Measurements from ENCODE around the gene DCAF8.

The DCAF8 gene

DNA sequence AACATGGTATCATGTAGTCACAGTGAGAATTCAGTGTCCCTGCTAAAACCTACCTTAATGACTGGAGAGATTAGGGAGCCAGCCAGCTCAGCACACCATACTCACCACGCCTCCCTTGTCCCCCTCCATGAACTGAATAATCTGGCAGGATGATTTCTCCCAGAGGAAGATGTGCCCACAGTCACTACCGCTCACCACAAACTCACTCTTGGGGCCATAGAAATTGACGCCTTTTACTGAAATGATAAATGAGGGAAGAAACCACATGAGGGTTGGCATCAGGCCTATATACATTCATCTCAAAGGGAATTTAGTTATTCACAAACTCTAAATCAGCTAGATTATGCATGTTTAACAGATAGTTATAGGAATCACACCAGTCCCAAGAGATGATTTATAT lies 39.8 kb downstream of the DCAF8 start:
- no peak for ATAC-seq
- TF ChIP-seq, protein P1, sequence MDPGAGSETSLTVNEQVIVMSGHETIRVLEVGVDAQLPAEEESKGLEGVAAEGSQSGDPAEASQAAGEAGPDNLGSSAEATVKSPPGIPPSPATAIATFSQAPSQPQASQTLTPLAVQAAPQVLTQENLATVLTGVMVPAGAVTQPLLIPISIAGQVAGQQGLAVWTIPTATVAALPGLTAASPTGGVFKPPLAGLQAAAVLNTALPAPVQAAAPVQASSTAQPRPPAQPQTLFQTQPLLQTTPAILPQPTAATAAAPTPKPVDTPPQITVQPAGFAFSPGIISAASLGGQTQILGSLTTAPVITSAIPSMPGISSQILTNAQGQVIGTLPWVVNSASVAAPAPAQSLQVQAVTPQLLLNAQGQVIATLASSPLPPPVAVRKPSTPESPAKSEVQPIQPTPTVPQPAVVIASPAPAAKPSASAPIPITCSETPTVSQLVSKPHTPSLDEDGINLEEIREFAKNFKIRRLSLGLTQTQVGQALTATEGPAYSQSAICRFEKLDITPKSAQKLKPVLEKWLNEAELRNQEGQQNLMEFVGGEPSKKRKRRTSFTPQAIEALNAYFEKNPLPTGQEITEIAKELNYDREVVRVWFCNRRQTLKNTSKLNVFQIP (CRISPR knock-in tag; IDR thresholded peaks at IDR 0.05; ENCODE audit: borderline replicate concordance, low read depth) = no peak
- TF ChIP-seq CSDC2 (CRISPR knock-in tag; IDR thresholded peaks at IDR 0.05) (no peak), ZC3H10 (CRISPR knock-in tag; IDR thresholded peaks at IDR 0.05) (no peak), ZFP30 (CRISPR knock-in tag; IDR thresholded peaks at IDR 0.05) (no peak), GLIS3 (CRISPR knock-in tag; IDR thresholded peaks at IDR 0.05) (no peak), PPARA (CRISPR knock-in tag; IDR thresholded peaks at IDR 0.05; ENCODE audit: borderline replicate concordance) (no peak), SNAI2 (CRISPR knock-in tag; IDR thresholded peaks at IDR 0.05) (no peak), ZNF565 (CRISPR knock-in tag; conservative IDR thresholded peaks at IDR 0.05; ENCODE audit: low read depth) (no peak), TOX (CRISPR knock-in tag; IDR thresholded peaks at IDR 0.05; ENCODE audit: borderline replicate concordance) (no peak), ESRRG (CRISPR knock-in tag; IDR thresholded peaks at IDR 0.05) (no peak), ISL1 (CRISPR knock-in tag; IDR thresholded peaks at IDR 0.05) (no peak), ZFP3 (CRISPR knock-in tag; IDR thresholded peaks at IDR 0.05) (no peak)
- TF ChIP-seq, protein P2, sequence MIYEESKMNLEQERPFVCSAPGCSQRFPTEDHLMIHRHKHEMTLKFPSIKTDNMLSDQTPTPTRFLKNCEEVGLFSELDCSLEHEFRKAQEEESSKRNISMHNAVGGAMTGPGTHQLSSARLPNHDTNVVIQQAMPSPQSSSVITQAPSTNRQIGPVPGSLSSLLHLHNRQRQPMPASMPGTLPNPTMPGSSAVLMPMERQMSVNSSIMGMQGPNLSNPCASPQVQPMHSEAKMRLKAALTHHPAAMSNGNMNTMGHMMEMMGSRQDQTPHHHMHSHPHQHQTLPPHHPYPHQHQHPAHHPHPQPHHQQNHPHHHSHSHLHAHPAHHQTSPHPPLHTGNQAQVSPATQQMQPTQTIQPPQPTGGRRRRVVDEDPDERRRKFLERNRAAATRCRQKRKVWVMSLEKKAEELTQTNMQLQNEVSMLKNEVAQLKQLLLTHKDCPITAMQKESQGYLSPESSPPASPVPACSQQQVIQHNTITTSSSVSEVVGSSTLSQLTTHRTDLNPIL (CRISPR knock-in tag; IDR thresholded peaks at IDR 0.05; ENCODE audit: low read depth) = no peak
- TF ChIP-seq, protein P3, sequence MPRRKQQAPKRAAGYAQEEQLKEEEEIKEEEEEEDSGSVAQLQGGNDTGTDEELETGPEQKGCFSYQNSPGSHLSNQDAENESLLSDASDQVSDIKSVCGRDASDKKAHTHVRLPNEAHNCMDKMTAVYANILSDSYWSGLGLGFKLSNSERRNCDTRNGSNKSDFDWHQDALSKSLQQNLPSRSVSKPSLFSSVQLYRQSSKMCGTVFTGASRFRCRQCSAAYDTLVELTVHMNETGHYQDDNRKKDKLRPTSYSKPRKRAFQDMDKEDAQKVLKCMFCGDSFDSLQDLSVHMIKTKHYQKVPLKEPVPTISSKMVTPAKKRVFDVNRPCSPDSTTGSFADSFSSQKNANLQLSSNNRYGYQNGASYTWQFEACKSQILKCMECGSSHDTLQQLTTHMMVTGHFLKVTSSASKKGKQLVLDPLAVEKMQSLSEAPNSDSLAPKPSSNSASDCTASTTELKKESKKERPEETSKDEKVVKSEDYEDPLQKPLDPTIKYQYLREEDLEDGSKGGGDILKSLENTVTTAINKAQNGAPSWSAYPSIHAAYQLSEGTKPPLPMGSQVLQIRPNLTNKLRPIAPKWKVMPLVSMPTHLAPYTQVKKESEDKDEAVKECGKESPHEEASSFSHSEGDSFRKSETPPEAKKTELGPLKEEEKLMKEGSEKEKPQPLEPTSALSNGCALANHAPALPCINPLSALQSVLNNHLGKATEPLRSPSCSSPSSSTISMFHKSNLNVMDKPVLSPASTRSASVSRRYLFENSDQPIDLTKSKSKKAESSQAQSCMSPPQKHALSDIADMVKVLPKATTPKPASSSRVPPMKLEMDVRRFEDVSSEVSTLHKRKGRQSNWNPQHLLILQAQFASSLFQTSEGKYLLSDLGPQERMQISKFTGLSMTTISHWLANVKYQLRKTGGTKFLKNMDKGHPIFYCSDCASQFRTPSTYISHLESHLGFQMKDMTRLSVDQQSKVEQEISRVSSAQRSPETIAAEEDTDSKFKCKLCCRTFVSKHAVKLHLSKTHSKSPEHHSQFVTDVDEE (CRISPR knock-in tag; IDR thresholded peaks at IDR 0.05) = no peak

DNA sequence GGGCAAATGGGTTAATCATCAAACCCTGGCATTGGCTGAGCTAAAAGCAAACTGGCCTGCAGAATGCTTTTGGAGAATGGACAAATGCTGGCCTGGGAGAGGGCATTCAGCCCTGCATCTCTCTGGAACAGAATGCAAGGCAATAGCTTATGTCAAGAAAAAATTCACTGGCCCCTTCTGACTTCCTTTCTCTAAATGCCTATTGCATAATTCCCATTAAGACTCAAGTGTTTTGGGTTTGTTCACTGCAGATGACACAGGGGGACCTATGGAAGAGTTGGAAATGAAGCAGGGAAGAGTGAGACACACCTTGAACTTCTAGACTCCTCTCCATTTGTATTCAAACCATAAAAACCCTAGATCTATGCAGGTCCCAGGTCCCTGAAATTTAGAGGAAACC lies 41.3 kb downstream of the DCAF8 start:
- no peak for TF ChIP-seq ISL1 (CRISPR knock-in tag; IDR thresholded peaks at IDR 0.05)
- no peak for ATAC-seq

DNA sequence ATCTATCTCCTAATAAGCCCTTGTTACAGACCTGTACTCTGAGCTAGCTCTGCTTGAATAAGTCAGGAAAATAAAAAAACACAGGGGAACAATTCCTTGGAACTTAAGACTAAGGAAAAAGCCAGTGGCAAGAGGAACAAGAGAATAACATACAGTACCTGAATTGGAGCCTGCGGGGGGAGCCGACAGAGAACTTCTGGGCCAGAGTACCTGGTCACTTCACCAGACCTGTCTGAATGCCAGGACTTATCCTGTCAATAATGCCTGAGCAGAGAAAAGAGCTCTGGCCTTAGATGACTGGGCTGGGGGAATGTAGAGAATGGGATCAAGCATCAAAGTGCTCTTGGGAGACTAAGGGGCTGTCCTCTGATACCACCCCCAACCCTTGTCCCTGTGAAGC lies 42.0 kb downstream of the DCAF8 start:
- TF ChIP-seq GLIS3 (CRISPR knock-in tag; IDR thresholded peaks at IDR 0.05) (no peak), ZC3H10 (CRISPR knock-in tag; IDR thresholded peaks at IDR 0.05) (no peak), SNAI2 (CRISPR knock-in tag; IDR thresholded peaks at IDR 0.05) (no peak), CSDC2 (CRISPR knock-in tag; IDR thresholded peaks at IDR 0.05) (no peak), OSR1 (CRISPR knock-in tag; IDR thresholded peaks at IDR 0.05) (no peak)
- TF ChIP-seq, protein P2 (CRISPR knock-in tag; IDR thresholded peaks at IDR 0.05; ENCODE audit: low read depth) = no peak
- ATAC-seq = no peak

DNA sequence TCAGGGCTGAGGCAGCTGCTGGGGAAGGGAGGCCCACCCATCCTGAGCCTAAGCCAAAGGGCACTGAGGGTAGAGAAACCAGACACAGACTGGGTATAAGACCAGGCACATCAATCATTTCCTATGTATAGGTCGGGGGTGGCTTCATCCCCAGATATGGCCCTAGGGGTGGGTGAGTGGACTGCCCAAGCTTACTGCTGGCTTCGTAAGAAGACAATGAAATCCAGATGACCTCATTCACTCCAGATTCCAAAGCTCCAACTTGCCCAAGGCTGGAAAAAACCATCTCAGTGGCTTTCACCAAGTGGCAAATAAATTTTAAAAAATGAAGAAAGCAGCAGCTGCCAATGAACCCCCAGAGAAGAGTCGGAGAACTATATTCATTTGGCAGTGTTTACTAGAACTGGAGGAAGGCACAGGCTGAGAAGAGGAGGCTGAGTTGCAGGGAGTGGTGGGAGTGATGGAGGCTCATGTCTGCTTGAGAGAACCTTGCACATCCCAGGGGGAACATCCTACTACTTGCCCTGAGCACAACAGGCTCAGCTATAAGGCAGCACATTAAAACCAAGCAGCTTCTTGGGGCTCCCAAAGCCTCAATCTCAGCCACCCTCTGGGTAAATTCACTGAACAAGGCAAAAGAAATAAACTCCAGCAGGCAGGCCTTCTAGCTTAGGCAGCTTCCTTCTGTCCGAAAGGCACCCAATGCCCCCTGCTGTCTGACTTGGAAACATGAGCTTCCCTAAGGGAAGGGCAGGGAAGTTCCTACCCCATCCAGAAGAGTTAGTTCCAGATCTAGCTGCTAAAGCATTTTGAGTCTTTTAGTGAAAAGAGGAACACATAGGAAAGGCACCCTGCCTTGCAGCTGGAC lies 43.1 kb downstream of the DCAF8 start:
- peak; percentile 89 for ATAC-seq
- TF ChIP-seq TCF4 (CRISPR knock-in tag; IDR thresholded peaks at IDR 0.05; ENCODE audit: borderline replicate concordance) (no peak), ESRRG (CRISPR knock-in tag; IDR thresholded peaks at IDR 0.05) (no peak), ARNTL (CRISPR knock-in tag; IDR thresholded peaks at IDR 0.05; ENCODE audit: borderline replicate concordance, low read depth) (no peak), ZNF565 (CRISPR knock-in tag; conservative IDR thresholded peaks at IDR 0.05; ENCODE audit: low read depth) (no peak), TOX (CRISPR knock-in tag; IDR thresholded peaks at IDR 0.05; ENCODE audit: borderline replicate concordance) (no peak), ZFP30 (CRISPR knock-in tag; IDR thresholded peaks at IDR 0.05) (no peak), ZNF8 (CRISPR knock-in tag; IDR thresholded peaks at IDR 0.05) (no peak), GLIS3 (CRISPR knock-in tag; IDR thresholded peaks at IDR 0.05) (no peak), SNAI2 (CRISPR knock-in tag; IDR thresholded peaks at IDR 0.05) (no peak), PPARA (CRISPR knock-in tag; IDR thresholded peaks at IDR 0.05; ENCODE audit: borderline replicate concordance) (no peak), OSR1 (CRISPR knock-in tag; IDR thresholded peaks at IDR 0.05) (no peak), ZNF70 (CRISPR knock-in tag; IDR thresholded peaks at IDR 0.05) (no peak), RARB (CRISPR knock-in tag; IDR thresholded peaks at IDR 0.05) (no peak), ZC3H10 (CRISPR knock-in tag; IDR thresholded peaks at IDR 0.05) (no peak)
- TF ChIP-seq, protein P2 (CRISPR knock-in tag; IDR thresholded peaks at IDR 0.05; ENCODE audit: low read depth) = no peak
- TF ChIP-seq, protein P3 (CRISPR knock-in tag; IDR thresholded peaks at IDR 0.05) = no peak
- TF ChIP-seq, protein P4, sequence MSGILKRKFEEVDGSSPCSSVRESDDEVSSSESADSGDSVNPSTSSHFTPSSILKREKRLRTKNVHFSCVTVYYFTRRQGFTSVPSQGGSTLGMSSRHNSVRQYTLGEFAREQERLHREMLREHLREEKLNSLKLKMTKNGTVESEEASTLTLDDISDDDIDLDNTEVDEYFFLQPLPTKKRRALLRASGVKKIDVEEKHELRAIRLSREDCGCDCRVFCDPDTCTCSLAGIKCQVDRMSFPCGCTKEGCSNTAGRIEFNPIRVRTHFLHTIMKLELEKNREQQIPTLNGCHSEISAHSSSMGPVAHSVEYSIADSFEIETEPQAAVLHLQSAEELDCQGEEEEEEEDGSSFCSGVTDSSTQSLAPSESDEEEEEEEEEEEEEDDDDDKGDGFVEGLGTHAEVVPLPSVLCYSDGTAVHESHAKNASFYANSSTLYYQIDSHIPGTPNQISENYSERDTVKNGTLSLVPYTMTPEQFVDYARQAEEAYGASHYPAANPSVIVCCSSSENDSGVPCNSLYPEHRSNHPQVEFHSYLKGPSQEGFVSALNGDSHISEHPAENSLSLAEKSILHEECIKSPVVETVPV (CRISPR knock-in tag; IDR thresholded peaks at IDR 0.05) = no peak
